Natural killer cell (primary cell): ENCODE measurements around the gene RORC. TPM values are rescaled to one million over a fixed set of nuclear protein-coding genes. Genes with fewer than 3 reads are reported as not detected.

ENCODE experiments used
- ATAC-seq, 3 donors: fragments of 150-1000 bp in 2 of 3; fragments of 200-7000 bp in 1 of 3; cut with Tn5 transposase; 1 replicate in 1 of 3; 2 replicates in 2 of 3; pipeline ENCODE4 v1.10.0; 2021; ENCODE audit warnings: mild to moderate bottlenecking in 2 of 3, moderate library complexity in 2 of 3
- DNase-seq, 2 donors: peaks; one replicate each; pipeline versions ENCODE4 v3.0.0 to v3.0.0-alpha.2; 2013 to 2021; ENCODE audit warnings: mixed read lengths in 1 of 2
- H3K27ac ChIP-seq: one replicate; pipeline ENCODE4 v1.5.1; 2013; ENCODE audit warnings: mild to moderate bottlenecking, low read length
- H3K27me3 ChIP-seq: one replicate; pipeline ENCODE4 v1.6.1; 2013; ENCODE audit warnings: low read length; ENCODE audit not compliant: control insufficient read depth, insufficient read depth
- H3K36me3 ChIP-seq: one replicate; pipeline ENCODE4 v1.6.1; 2013; ENCODE audit warnings: low read length; ENCODE audit not compliant: control insufficient read depth, insufficient read depth
- H3K4me1 ChIP-seq: one replicate; pipeline ENCODE4 v1.6.1; 2013; ENCODE audit warnings: low read length; ENCODE audit not compliant: control insufficient read depth, insufficient read depth
- H3K4me3 ChIP-seq: one replicate; pipeline ENCODE4 v1.5.1; 2013; ENCODE audit warnings: low read length
- H3K9me3 ChIP-seq: one replicate; pipeline ENCODE4 v1.6.1; 2013; ENCODE audit warnings: low read length; ENCODE audit not compliant: control insufficient read depth, insufficient read depth
- H3K27ac Mint-ChIP-seq, 2 donors: one replicate each; pipeline ENCODE4 v1.8.0; 2022; ENCODE audit warnings: mild to moderate bottlenecking in 2 of 2, mixed read lengths in 2 of 2, moderate library complexity in 1 of 2
- H3K27me3 Mint-ChIP-seq, 2 donors: one replicate each; pipeline ENCODE4 v1.8.0; 2022; ENCODE audit warnings: low read depth in 2 of 2, mixed read lengths in 2 of 2
- H3K36me3 Mint-ChIP-seq: one replicate; pipeline ENCODE4 v1.8.0; 2022; ENCODE audit warnings: mixed read lengths
- H3K4me1 Mint-ChIP-seq, 2 donors: one replicate each; pipeline ENCODE4 v1.8.0; 2022; ENCODE audit warnings: mixed read lengths in 2 of 2
- H3K4me3 Mint-ChIP-seq: one replicate; pipeline ENCODE4 v1.8.0; 2022; ENCODE audit warnings: mild to moderate bottlenecking, moderate library complexity, mixed read lengths
- H3K9me3 Mint-ChIP-seq, 2 donors: one replicate each; pipeline ENCODE4 v1.8.0; 2022; ENCODE audit warnings: mixed read lengths in 2 of 2
- CTCF ChIP-seq: fragments of 200-600 bp; IDR thresholded peaks from one replicate; pipeline ENCODE4 v1.8.0; 2022; ENCODE audit warnings: antibody characterized with exemption
- WGBS: methylation state at CpG from one replicate; pipeline ENCODE4 v1.1.7; 2013; ENCODE audit warnings: missing lambda C conversion rate; ENCODE audit not compliant: insufficient coverage; 5-methylcytosine and 5-hydroxymethylcytosine counted together
- intact Hi-C: fragments of 100-400 bp; cut with micrococcal nuclease; formaldehyde crosslinking; loops from one replicate; pipeline ENCODE4 v1.14.2; 2022
- total RNA-seq, 4 donors: library from RNA; stranded (reverse); fragments of 120-200 nt in 1 of 4; gene quantifications; one replicate each; pipeline versions ENCODE4 v1.2.3 to v1.2.4, GENCODE V29; 2013 to 2022

The RORC gene
- total RNA-seq, 3 donors from 2014 or later (not counting 1 experiment from before 2014, with no cell fraction given), result 0.14 to 0.78 (median 0.70) TPM

DNA sequence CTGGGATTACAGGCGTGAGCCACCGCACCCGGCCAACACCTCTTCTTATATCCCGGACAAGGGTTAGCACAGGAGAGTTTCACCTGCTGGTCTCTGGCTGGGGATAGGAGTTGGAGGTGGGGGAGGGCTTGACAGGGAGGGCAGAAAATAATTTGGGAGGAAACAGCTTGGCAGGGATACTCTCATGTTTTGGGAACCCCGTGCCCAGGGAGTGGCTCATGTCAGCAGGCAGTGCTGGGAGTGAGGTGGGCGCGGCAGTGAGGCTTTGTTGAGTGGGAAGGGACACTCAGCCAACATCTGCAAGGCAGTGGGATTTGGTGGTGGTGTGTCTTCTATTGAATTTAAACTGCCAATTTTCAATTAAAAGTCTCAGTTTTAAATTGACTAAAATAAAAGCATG is 23.1 kb upstream of the RORC start:
- intact Hi-C loops, result no loop called here
- Mint-ChIP-seq H3K9me3 (no peaks in the 10 kb centered on the region), H3K4me1 (no peaks in the 10 kb centered on the region), H3K36me3 (no peaks in the 10 kb centered on the region), H3K4me3 (no peak overlapping the region), H3K27me3 (peaks cover 6 to 8% of the 10 kb centered on the region in 2 donors), H3K27ac (no peak overlapping the region)
- no peak for TF ChIP-seq CTCF
- Histone ChIP-seq H3K9me3 (no peaks in the 10 kb centered on the region), H3K4me1 (no peaks in the 10 kb centered on the region), H3K27ac (no peak overlapping the region), H3K36me3 (no peaks in the 10 kb centered on the region), H3K4me3 (no peak overlapping the region), H3K27me3 (no peaks in the 10 kb centered on the region)
- 92% methylated on average over 7 of the region's 7 CpGs for WGBS
- ATAC-seq (no peak), DNase-seq (no peak)

DNA sequence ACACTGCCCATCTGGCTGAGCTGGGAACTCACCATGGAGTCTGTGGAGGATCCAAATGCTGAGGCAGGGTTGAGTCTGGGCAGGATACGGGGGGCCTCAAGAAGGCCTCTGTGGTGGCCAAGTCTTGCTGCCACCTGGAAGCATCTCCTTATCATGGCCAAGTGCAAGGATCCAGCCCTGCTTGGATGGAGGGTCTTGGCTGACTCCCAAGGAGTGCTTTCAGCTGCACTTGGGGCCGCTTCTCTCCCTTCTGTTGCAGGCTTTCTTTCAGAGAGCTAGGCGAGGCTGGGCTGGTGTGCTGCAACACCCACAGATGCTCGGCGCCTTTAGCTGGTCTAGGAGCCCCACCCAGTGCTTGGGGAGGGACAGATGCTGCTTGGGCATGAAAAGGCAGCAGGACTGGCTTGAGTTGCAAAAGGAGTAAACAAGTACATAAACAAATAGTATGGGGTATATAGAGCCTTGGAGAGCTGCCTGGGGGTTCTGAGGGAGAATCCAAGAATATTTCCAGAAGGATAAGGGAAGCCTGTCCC is 21.9 kb upstream of the RORC start, which contains the start of gene THEM5:
TSS of gene THEM5 (minus strand) at position 302 of the 533 bp plus-strand sequence. CDS start at position 155, 147 bp downstream.
- H3K9me3 ChIP-seq, result no peaks in the 10 kb centered on the region
- H3K9me3 Mint-ChIP-seq, result no peaks in the 10 kb centered on the region
- no peak within 1 kb of the TSS for H3K4me3 Mint-ChIP-seq
- no peak within 1 kb of the TSS for H3K4me3 ChIP-seq
- DNase-seq (no peak), ATAC-seq (no peak)
- TF ChIP-seq CTCF, result no peak
- no peaks in the 10 kb centered on the region for H3K27me3 ChIP-seq
- peaks cover 9 to 12% of the 10 kb centered on the region in 2 donors for H3K27me3 Mint-ChIP-seq
- no peak within 1 kb of the TSS for H3K27ac ChIP-seq
- intact Hi-C loops, result no loop called here
- H3K4me1 Mint-ChIP-seq, result no peaks in the 10 kb centered on the region
- 79% methylated on average over 5 of the region's 5 CpGs for WGBS
- no peaks in the 10 kb centered on the region for H3K4me1 ChIP-seq
- no peaks in the 10 kb centered on the region for H3K36me3 Mint-ChIP-seq
- no peak within 1 kb of the TSS for H3K27ac Mint-ChIP-seq
- H3K36me3 ChIP-seq, result no peaks in the 10 kb centered on the region

DNA sequence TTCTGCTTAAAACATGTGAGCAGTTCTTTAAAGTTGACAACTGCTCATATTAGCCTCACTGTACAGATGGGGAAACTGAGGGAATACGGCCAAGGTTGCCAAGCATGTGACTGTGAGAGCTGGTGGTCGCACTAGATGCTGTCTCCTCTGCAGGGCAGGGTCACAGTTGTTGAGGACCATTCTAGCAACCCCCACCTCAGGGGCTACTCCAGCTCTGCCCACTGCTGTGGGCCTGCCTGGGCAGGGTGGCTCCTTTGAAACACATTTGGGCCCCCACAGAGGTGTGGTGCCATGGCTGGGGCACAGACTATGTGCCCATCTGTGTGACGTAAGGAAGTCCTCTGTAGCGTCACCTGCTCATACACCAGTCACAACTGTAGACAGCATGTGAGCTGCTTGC is 21.1 kb upstream of the RORC start:
- intact Hi-C loops, result no loop called here
- H3K4me1 ChIP-seq, result no peaks in the 10 kb centered on the region
- ATAC-seq, result no peak
- H3K27ac ChIP-seq, result no peak overlapping the region
- no peaks in the 10 kb centered on the region for H3K36me3 Mint-ChIP-seq
- no peak for DNase-seq
- no peaks in the 10 kb centered on the region for H3K4me1 Mint-ChIP-seq
- no peak overlapping the region for H3K4me3 Mint-ChIP-seq
- no peak overlapping the region for H3K4me3 ChIP-seq
- H3K9me3 Mint-ChIP-seq, result no peaks in the 10 kb centered on the region
- no peak for TF ChIP-seq CTCF
- H3K36me3 ChIP-seq, result no peaks in the 10 kb centered on the region
- no peaks in the 10 kb centered on the region for H3K9me3 ChIP-seq
- no peak overlapping the region for H3K27ac Mint-ChIP-seq
- H3K27me3 ChIP-seq, result no peaks in the 10 kb centered on the region
- peaks cover 9 to 12% of the 10 kb centered on the region in 2 donors for H3K27me3 Mint-ChIP-seq
- 95% methylated on average over 4 of the region's 4 CpGs for WGBS

- Mint-ChIP-seq H3K27me3 (peaks cover 9 to 12% of the 10 kb centered on the region in 2 donors), H3K4me1 (no peaks in the 10 kb centered on the region), H3K4me3 (no peak overlapping the region), H3K27ac (peak overlapping the region in 1 of 2 donors; percentile 47), H3K36me3 (no peaks in the 10 kb centered on the region), H3K9me3 (no peaks in the 10 kb centered on the region)
- H3K27me3 ChIP-seq, result no peaks in the 10 kb centered on the region
- no peak overlapping the region for H3K4me3 ChIP-seq
- intact Hi-C loops, result no loop called here
- no peak for ATAC-seq
- H3K4me1 ChIP-seq, result no peaks in the 10 kb centered on the region
- WGBS, result 92% methylated on average over 8 of the region's 8 CpGs
- no peaks in the 10 kb centered on the region for H3K36me3 ChIP-seq
- H3K9me3 ChIP-seq, result no peaks in the 10 kb centered on the region
- H3K27ac ChIP-seq, result no peak overlapping the region
- DNase-seq, result no peak
- no peak for TF ChIP-seq CTCF
These were observed 20.3 kb upstream of the RORC start for GRCh38 chr1:151851886-151852285.
